Activated CD4-positive, alpha-beta T cell treated with anti-CD3 and anti-CD28 coated beads, Interleukin-2, amount 10 ng/mL, durations not matched to agents 7 days and 5 days (primary cell): ENCODE measurements around the gene MELK. TPM values are rescaled to one million over a fixed set of nuclear protein-coding genes. Genes with fewer than 3 reads are reported as not detected.
"Not testable (repeated sequence)": the region's sequence is repeated elsewhere in the genome, so short reads cannot be mapped to it uniquely, and the experiment has no call there.

Experiments used
- CTCF ChIA-PET: fragments of 350-600 bp; sonication (Branson Sonifier 250); formaldehyde crosslinking; loops from one replicate; lab custom pipeline; 2021; ENCODE audit warnings: antibody characterized with exemption; lab: Charles Lee
- POLR2A ChIA-PET: fragments of 350-600 bp; sonication (Branson Sonifier 250); formaldehyde crosslinking; loops from one replicate; lab custom pipeline; 2021; ENCODE audit warnings: antibody characterized with exemption; lab: Charles Lee
- DNase-seq: peaks from one replicate; pipeline ENCODE4 v3.0.0-alpha.2; 2020
- H3K27ac Mint-ChIP-seq: one replicate; pipeline ENCODE4 v1.8.0; 2021; ENCODE audit warnings: mild to moderate bottlenecking, moderate library complexity, mixed read lengths
- H3K27me3 Mint-ChIP-seq: one replicate; pipeline ENCODE4 v1.8.0; 2021; ENCODE audit warnings: mixed read lengths
- H3K36me3 Mint-ChIP-seq: one replicate; pipeline ENCODE4 v1.8.0; 2021; ENCODE audit warnings: low read depth, mixed read lengths
- H3K4me1 Mint-ChIP-seq: one replicate; pipeline ENCODE4 v1.8.0; 2021; ENCODE audit warnings: mixed read lengths
- H3K4me3 Mint-ChIP-seq: one replicate; pipeline ENCODE4 v1.8.0; 2021; ENCODE audit warnings: mild to moderate bottlenecking, moderate library complexity, mixed read lengths
- H3K9me3 Mint-ChIP-seq: one replicate; pipeline ENCODE4 v1.8.0; 2021; ENCODE audit warnings: mixed read lengths
- total RNA-seq, 2 experiments: library from RNA; stranded (reverse); gene quantifications; one replicate each; pipeline ENCODE4 v1.2.3, GENCODE V29; 2021

MELK gene
- 10 to 100 TPM; 66.0 to 74.5 TPM for total RNA-seq

GRCh38 chr9:36572515-36573418 lies at the start of gene MELK:
Gene MELK, plus strand, starts transcription at chr9:36572895. Its CDS starts 8,787 bp downstream, at chr9:36581682.
- DNase-seq = peak; percentile 85
- H3K4me1 Mint-ChIP-seq = peaks cover 40% of the 10 kb centered on the region
- H3K36me3 Mint-ChIP-seq = peaks cover 32% of the 10 kb centered on the region
- peaks cover 2% of the 10 kb centered on the region for H3K27me3 Mint-ChIP-seq
- POLR2A ChIA-PET = no interaction called here
- H3K9me3 Mint-ChIP-seq = no peaks in the 10 kb centered on the region
- CTCF ChIA-PET = interaction anchor here (0.8 kb wide), 1 partner anchor 102 kb away, joined by 3 read pairs; no protein-coding TSS in a partner anchor
- H3K27ac Mint-ChIP-seq = peak within 1 kb of the TSS; percentile 95
- H3K4me3 Mint-ChIP-seq = peak within 1 kb of the TSS; percentile 98

- peaks cover 3% of the 10 kb centered on the region for H3K27me3 Mint-ChIP-seq
- H3K27ac Mint-ChIP-seq = no peak overlapping the region
- no peak for DNase-seq
- H3K36me3 Mint-ChIP-seq = no peaks in the 10 kb centered on the region
- ChIA-PET POLR2A (no interaction called here), CTCF (no interaction called here)
- H3K4me3 Mint-ChIP-seq = no peak overlapping the region
- H3K4me1 Mint-ChIP-seq = no peaks in the 10 kb centered on the region
- no peaks in the 10 kb centered on the region for H3K9me3 Mint-ChIP-seq
These were observed 42.5 kb upstream of the MELK start for GRCh38 chr9:36530224-36530623.

GRCh38 chr9:36532353-36532752 lies 40.3 kb upstream of the MELK start:
- ChIA-PET POLR2A (no interaction called here), CTCF (no interaction called here)
- Mint-ChIP-seq H3K36me3 (no peaks in the 10 kb centered on the region), H3K9me3 (no peaks in the 10 kb centered on the region), H3K4me3 (no peak overlapping the region), H3K27ac (no peak overlapping the region), H3K4me1 (no peaks in the 10 kb centered on the region), H3K27me3 (peaks cover 3% of the 10 kb centered on the region)
- no peak for DNase-seq

DNA sequence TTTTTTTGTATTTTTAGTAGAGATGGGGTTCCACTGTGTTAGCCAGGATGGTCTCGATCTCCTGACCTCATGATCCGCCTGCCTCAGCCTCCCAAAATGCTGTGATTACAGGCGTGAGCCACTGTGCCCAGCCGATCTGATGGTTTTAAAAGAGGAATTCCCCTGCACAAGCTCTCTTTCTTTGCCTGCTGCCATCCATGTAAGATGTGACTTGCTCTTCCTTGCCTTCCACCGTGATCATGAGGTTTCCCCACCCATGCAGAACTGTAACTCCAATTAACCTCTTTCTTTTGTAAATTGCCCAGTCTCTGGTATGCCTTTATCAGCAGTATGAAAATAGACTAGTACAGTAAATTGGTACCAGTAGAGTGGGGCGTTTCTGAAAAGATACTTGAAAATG lies 39.0 kb upstream of the MELK start:
- CTCF ChIA-PET, DNase-seq, H3K36me3 Mint-ChIP-seq, POLR2A ChIA-PET, H3K4me3 Mint-ChIP-seq, H3K27ac Mint-ChIP-seq, H3K4me1 Mint-ChIP-seq, H3K9me3 Mint-ChIP-seq, H3K27me3 Mint-ChIP-seq: not testable (repeated sequence)

DNA sequence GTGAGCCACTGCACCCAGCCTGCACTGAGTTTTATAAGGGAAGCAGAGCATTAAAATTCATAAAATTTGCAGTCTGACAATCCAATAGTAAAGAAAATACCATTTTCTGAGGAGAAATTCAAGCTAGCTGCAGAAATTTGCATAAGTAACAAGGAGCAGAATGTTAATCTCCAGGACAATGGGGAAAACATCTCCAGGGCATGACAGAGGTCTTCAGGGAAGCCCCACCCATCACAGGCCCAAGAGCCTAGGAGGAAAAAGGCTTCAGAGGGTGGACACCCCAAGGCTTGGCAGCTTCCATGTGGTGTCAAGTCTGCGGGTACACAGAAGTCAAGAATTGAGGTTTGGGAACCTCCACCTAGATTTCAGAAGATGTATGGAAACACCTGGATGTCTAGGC lies 37.6 kb upstream of the MELK start:
- Mint-ChIP-seq H3K9me3 (no peaks in the 10 kb centered on the region), H3K27ac (no peak overlapping the region), H3K4me1 (peaks cover 7% of the 10 kb centered on the region), H3K27me3 (peaks cover 3% of the 10 kb centered on the region), H3K36me3 (no peaks in the 10 kb centered on the region), H3K4me3 (no peak overlapping the region)
- ChIA-PET CTCF (interaction anchor here (0.7 kb wide), 1 partner anchor 9 kb away, joined by 5 read pairs; no protein-coding TSS in a partner anchor), POLR2A (no interaction called here)
- DNase-seq = no peak

DNA sequence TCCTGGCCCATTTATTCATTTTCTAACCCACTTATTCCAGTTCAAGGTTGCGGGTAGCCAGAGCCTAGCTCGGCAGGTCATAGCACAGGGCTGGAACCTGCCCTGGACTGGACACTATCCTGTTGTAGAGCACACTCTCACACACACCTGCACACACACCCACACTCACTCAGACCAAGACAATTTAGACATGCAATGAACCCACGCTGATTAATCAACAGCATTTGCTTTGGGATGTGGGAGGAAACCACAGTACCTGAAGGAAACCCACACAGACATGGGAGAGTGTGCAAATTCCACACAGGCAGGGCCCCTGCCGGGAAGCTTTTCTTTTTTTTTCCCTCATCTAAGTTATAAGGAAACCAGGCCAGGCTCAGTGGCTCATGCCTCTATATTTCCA lies 34.8 kb upstream of the MELK start:
- H3K4me3 Mint-ChIP-seq = no peak overlapping the region
- ChIA-PET CTCF (no interaction called here), POLR2A (no interaction called here)
- DNase-seq = no peak
- H3K27me3 Mint-ChIP-seq = peaks cover 3% of the 10 kb centered on the region
- H3K4me1 Mint-ChIP-seq = peaks cover 9% of the 10 kb centered on the region
- H3K36me3 Mint-ChIP-seq = no peaks in the 10 kb centered on the region
- no peaks in the 10 kb centered on the region for H3K9me3 Mint-ChIP-seq
- H3K27ac Mint-ChIP-seq = no peak overlapping the region

- Mint-ChIP-seq H3K4me1 (peaks cover 9% of the 10 kb centered on the region), H3K27ac (no peak overlapping the region), H3K9me3 (no peaks in the 10 kb centered on the region), H3K36me3 (no peaks in the 10 kb centered on the region), H3K4me3 (no peak overlapping the region), H3K27me3 (peaks cover 3% of the 10 kb centered on the region)
- ChIA-PET POLR2A (no interaction called here), CTCF (no interaction called here)
- DNase-seq = no peak
These were observed 30.3 kb upstream of the MELK start for GRCh38 chr9:36542355-36542754.

DNA sequence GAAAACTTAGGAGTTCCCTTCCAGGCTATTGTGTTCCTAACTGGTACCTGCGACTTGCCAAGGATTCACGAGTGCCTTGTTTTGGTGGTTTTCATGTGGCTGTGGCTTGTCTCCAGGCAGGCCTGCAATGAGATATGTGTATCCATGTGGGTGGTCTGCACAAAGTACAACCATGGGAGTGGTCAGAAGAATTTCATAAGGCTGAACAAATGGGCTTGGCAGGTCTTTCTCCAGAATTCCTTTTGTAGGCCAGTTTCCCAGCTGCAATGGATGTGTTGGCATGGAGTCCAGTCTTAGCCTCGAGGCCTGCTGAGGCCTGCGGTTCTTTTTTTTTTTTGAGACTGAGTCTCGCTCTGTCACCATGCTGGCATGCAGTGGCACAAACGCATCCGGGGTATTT lies 28.8 kb upstream of the MELK start:
- Mint-ChIP-seq H3K9me3 (no peaks in the 10 kb centered on the region), H3K4me1 (peaks cover 7% of the 10 kb centered on the region), H3K36me3 (no peaks in the 10 kb centered on the region), H3K27me3 (peaks cover 18% of the 10 kb centered on the region), H3K4me3 (no peak overlapping the region), H3K27ac (no peak overlapping the region)
- no peak for DNase-seq
- ChIA-PET CTCF (interaction anchor here (2.0 kb wide), 1 partner anchor 136 kb away, joined by 6 read pairs; no protein-coding TSS in a partner anchor), POLR2A (no interaction called here)

DNA sequence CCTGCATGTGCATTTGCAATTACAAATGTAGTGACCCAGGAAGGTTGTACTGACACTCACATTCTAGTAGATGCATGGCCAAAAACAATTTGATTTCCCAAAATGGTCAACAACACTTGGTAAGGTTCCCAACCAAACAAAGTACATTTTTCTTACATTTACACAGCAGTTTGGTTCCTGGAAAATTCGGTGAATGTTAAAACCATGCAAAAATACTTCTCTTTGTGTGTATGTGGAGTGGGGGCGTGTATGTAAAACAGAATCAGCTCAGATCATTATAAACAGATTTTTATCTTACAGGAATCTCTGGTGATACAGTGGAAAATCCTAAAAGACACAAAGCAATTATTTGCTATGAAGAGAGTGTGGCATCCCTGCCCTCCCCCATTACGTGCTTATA lies 25.1 kb upstream of the MELK start:
- Mint-ChIP-seq H3K4me3 (no peak overlapping the region), H3K27me3 (peaks cover 21% of the 10 kb centered on the region), H3K36me3 (no peaks in the 10 kb centered on the region), H3K9me3 (no peaks in the 10 kb centered on the region), H3K4me1 (no peaks in the 10 kb centered on the region), H3K27ac (no peak overlapping the region)
- CTCF ChIA-PET = no interaction called here
- POLR2A ChIA-PET = no interaction called here
- no peak for DNase-seq

DNA sequence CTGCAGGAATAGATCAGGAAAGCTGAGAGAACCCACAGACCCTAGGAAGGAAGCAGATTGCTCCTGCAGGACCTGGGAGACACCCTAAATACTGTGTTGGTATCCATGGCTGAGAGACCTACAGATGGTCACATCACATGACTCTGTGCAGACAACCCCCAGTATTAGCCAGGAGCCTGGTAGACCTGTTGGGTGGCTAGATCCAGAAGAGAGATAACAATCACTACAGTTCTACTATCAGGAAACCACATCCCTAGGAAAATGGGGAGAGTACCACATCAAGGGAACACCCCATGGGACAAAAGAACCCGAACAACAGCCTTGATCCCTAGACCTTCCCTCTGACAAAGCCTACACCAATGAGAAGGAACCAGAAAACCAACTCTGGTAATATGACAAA lies 24.2 kb upstream of the MELK start:
- no peak overlapping the region for H3K27ac Mint-ChIP-seq
- no peak overlapping the region for H3K4me3 Mint-ChIP-seq
- no peaks in the 10 kb centered on the region for H3K36me3 Mint-ChIP-seq
- peaks cover 21% of the 10 kb centered on the region for H3K27me3 Mint-ChIP-seq
- H3K9me3 Mint-ChIP-seq = no peaks in the 10 kb centered on the region
- no peaks in the 10 kb centered on the region for H3K4me1 Mint-ChIP-seq
- ChIA-PET CTCF (interaction anchor here (1.1 to 2.8 kb wide), 2 partner anchors 12 to 141 kb away, joined by 3 to 17 read pairs; no protein-coding TSS in a partner anchor), POLR2A (interaction anchor here (0.6 kb wide), 1 partner anchor 1454 kb away, joined by 4 read pairs; no protein-coding TSS in a partner anchor)
- DNase-seq = no peak

- Mint-ChIP-seq H3K36me3 (no peaks in the 10 kb centered on the region), H3K9me3 (no peaks in the 10 kb centered on the region), H3K4me3 (no peak overlapping the region), H3K27ac (no peak overlapping the region), H3K27me3 (peaks cover 21% of the 10 kb centered on the region), H3K4me1 (no peaks in the 10 kb centered on the region)
- CTCF ChIA-PET = interaction anchor here (2.8 kb wide), 1 partner anchor 143 kb away, joined by 17 read pairs; no protein-coding TSS in a partner anchor
- POLR2A ChIA-PET = no interaction called here
- no peak for DNase-seq
These were observed 22.6 kb upstream of the MELK start for GRCh38 chr9:36550135-36550534.

DNA sequence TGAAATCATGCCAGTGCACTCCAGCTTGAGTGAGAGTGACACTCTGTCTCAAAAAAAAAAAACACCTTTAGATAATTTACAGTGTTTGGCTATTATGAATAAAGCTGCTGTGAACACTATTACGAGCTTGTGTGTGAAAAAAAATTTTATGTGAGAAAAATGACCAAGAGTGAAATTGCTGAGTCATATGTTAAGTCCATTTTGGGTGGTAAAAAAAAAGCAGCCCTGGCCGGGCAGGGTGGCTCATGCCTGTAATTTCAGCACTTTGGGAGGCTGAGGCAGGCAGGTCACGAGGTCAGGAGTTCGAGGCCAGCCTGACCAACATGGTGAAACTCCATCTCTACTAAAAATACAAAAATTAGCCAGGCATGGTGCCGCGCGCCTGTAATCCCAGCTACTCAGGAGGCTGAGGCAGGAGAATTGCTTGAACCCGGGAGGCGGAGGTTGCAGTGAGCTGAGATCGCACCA lies 22.0 kb upstream of the MELK start:
- POLR2A ChIA-PET, H3K36me3 Mint-ChIP-seq, H3K27ac Mint-ChIP-seq, H3K4me3 Mint-ChIP-seq, H3K4me1 Mint-ChIP-seq, DNase-seq, H3K9me3 Mint-ChIP-seq: not testable (repeated sequence)
- CTCF ChIA-PET = interaction anchor here (2.8 kb wide), 1 partner anchor 143 kb away, joined by 17 read pairs; no protein-coding TSS in a partner anchor
- H3K27me3 Mint-ChIP-seq = peaks cover 21% of the 10 kb centered on the region

DNA sequence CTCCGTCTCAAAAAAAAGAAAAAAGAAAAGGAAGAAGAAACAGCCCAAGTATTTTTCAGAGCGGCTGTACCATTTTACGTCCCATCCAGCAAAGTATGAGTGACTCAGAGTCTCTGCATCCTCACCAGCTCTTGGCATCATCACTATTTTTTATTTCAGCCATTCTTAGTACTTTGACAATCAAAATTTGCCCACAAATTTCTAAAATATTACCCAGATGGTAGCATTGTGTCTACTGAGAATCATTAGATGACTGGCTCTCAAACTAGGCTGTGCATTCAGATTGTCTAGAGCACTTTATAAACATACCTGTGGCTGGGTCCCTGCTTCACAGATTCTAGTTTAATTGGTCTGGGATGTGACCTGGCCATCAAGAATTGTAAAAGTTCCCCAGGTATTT lies 21.6 kb upstream of the MELK start:
- no peak for DNase-seq
- peaks cover 21% of the 10 kb centered on the region for H3K27me3 Mint-ChIP-seq
- peaks cover 2% of the 10 kb centered on the region for H3K4me1 Mint-ChIP-seq
- no peak overlapping the region for H3K4me3 Mint-ChIP-seq
- H3K27ac Mint-ChIP-seq = no peak overlapping the region
- H3K36me3 Mint-ChIP-seq = no peaks in the 10 kb centered on the region
- ChIA-PET CTCF (interaction anchor here (0.6 to 2.8 kb wide), 2 partner anchors 144 to 149 kb away, joined by 3 to 17 read pairs; no protein-coding TSS in a partner anchor), POLR2A (no interaction called here)
- no peaks in the 10 kb centered on the region for H3K9me3 Mint-ChIP-seq
